22Rv1 (cell line): ENCODE results near the gene ADAMTS17.
"Not testable (repeated sequence)": the region's sequence is repeated elsewhere in the genome, so short reads cannot be mapped to it uniquely, and the experiment has no call there.

ENCODE experiments used
- H3K27ac ChIP-seq: fragments of 450-650 bp; 2 replicates; pipeline ENCODE4 v1.5.1; 2017
- ZFX ChIP-seq: fragments of 450-650 bp; IDR thresholded peaks from 2 replicates; pipeline ENCODE4 v1.6.1; 2017; ENCODE audit warnings: antibody characterized with exemption, borderline replicate concordance
- TF ChIP-seq, protein P1 (sequence below): fragments of 450-650 bp; IDR thresholded peaks from 2 replicates; pipeline ENCODE4 v1.5.1; 2017; ENCODE audit warnings: mild to moderate bottlenecking

The ADAMTS17 gene

DNA sequence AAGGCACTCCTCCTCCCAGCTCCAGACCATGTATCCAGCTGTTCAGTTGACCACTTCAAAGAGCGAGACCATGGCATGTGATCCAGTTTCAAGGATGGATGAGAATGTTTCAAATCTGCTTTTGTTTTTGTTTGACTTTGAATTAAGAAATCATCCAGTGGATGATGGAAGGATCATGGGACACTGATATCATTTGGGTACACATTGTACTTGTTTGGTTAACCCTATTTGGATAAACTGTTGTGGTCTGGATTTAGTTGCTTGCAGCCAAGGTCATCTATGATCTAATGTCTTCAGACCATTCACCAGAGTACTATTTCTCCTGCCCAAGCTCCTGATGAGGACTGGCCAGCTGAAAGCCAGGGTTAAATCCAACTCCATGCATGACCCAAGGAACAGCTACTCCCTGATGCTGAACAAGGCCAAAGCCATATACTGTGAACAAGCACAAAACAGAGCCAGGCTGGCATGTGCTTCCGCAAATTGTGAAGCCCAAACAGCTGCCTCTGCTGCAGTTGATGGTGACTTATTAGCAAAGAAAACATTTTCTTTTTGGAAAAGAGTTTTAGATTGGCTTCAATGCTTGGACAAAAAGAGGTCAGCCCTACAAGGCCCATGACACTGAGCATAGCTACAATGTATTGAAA, 5.2 kb upstream of the ADAMTS17 start:
- TF ChIP-seq, protein P1, sequence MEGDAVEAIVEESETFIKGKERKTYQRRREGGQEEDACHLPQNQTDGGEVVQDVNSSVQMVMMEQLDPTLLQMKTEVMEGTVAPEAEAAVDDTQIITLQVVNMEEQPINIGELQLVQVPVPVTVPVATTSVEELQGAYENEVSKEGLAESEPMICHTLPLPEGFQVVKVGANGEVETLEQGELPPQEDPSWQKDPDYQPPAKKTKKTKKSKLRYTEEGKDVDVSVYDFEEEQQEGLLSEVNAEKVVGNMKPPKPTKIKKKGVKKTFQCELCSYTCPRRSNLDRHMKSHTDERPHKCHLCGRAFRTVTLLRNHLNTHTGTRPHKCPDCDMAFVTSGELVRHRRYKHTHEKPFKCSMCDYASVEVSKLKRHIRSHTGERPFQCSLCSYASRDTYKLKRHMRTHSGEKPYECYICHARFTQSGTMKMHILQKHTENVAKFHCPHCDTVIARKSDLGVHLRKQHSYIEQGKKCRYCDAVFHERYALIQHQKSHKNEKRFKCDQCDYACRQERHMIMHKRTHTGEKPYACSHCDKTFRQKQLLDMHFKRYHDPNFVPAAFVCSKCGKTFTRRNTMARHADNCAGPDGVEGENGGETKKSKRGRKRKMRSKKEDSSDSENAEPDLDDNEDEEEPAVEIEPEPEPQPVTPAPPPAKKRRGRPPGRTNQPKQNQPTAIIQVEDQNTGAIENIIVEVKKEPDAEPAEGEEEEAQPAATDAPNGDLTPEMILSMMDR, result no peak
- H3K27ac ChIP-seq, result no peak overlapping the region

DNA sequence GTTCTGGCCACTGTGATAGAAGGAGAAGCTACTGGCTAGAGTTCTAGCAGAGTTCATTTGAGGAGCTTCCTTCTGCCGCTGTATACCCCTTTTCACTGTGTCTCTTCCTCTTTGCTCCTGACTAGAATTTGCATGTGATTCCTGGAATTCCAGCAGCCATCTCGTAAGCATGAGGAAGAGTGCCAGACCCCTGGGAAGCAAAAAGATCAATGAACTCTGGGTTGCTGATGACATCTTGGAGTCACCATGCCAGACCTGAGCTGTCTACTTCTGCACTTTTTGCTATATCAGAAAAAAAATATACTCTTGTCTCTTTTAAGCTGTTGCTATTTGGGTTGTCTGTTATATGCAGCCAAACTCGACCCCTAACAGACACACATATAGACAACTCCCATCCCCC, 3.7 kb upstream of the ADAMTS17 start:
- TF ChIP-seq, protein P1, result no peak
- no peak for TF ChIP-seq ZFX
- H3K27ac ChIP-seq, result no peak overlapping the region

DNA sequence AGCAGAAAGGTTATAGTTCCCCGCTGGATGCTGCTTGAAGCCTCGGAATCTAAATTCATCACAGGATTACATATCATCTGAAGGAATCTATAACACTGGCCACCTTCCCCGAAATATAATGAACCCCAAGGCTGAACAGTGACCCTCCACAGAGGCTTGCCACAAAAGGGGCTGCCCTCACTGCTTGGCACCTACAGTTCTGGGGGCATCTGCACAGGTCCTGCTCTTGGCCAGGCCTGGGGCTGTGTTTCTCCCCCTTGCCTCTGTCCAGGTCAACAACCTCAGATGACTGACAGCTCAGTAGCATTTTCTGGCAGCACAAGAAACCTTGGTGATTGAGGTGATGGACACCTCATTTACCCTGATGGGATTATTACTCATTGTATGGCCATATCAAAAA, 1.5 kb upstream of the ADAMTS17 start:
- no peak for TF ChIP-seq ZFX
- TF ChIP-seq, protein P1, result no peak
- no peak overlapping the region for H3K27ac ChIP-seq

DNA sequence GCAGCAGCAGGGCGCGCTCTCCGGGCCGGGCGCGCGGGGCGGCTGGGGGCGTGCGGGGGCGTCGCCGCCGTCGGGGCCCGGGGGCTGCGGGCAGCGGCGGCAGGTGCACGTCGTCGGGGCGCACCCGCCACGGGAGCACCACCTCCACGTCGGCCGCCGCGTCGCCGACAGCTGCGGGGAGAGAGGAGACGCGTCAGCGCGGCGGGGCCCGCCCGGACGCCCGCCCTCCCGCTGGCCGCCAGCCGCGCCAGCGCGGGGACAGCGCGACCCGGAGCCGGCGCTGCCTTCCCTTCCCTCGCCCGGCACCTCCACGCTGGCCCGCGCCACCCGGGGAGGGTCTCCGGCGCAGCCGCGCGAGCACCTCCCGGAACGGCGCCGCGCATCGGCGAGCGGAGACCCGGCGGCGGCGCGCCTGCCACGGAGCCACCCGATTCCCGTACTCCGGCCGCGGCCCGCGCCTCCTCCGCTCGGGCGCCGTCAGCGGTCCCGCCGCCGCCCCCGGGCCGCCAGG, 481 bp downstream of the ADAMTS17 start:
- TF ChIP-seq ZFX, result no peak
- TF ChIP-seq, protein P1, result no peak
- no peak overlapping the region for H3K27ac ChIP-seq

DNA sequence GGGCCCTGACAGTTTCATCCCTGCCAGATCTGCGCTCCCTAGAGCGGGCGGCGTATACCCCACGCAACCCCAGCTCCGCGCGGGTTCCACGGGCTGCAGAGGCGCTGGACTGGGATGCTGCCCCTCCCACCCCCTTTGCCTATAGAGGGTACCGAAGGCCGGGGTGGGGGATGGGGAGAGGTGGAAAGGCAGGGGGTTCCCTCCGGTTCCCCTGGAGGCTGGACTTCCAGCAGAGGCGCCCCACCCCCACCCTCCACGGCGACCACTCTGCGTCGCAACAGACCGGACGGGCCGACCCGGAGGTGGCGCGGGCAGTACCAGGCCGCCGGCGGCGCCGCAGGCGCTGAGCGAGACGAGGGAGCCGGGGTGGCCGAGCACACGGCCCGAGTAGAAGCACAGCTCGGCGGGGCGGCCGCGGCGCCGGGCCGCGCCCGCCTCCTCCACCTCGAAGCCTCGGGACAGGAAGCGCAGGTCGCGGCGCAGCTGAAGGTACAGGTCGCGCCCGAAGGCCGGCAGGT, 995 bp downstream of the ADAMTS17 start:
- H3K27ac ChIP-seq, result no peak overlapping the region
- TF ChIP-seq, protein P1, result no peak
- TF ChIP-seq ZFX, result no peak

DNA sequence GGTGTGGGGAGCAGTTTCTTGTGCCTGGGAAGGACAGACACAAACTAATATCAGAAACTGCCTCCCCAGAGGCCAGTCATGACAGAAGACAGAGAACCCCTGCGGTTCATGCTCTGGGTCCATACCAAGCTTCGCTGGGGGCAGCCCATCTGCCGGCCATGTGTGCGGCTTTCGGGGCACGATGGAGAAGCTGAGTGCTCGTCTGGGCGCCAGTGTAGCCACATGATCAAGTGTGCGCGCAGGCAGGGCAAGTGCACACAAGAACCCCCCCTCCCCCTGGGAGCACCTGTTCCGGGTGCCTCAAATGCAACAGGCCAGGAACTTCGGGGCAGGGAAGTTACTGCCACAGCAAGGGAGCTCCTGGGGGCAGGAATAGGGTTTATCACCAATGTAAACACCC, 1.8 kb downstream of the ADAMTS17 start:
- TF ChIP-seq, protein P1, result no peak
- no peak for TF ChIP-seq ZFX
- no peak overlapping the region for H3K27ac ChIP-seq

DNA sequence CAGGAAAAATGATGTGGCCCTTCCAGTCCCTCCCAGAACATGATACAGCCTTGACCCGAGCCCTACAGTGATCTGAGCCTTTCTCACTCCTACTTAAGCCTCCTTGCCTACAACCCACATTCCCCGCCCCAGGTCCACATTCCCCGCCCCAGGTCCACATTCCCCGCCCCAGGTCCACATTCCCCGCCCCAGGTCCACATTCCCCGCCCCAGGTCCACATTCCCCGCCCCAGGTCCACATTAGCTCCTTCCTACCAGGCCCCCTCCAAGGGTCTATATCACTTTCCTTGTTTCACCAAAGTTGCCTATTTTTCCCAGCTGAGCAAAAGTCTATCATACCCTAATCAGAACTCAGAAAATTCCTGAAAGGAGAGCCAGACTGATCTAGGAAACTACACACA, 2.3 kb downstream of the ADAMTS17 start:
- H3K27ac ChIP-seq, result not testable (repeated sequence)
